AG08395 (cell line): ENCODE measurements around the gene RAPGEF4.

ENCODE experiments used
- DNase-seq: peaks from one replicate; pipeline ENCODE4 v3.0.0; 2012; ENCODE audit warnings: mixed read lengths, low spot score

Gene RAPGEF4

GRCh38 chr2:173095356-173095755 lies 359.7 kb downstream of the RAPGEF4 start:
- no peak for DNase-seq

- DNase-seq = no peak
Observed at GRCh38 chr2:173099271-173099670, 363.6 kb downstream of the RAPGEF4 start.

- no peak for DNase-seq
Observed at GRCh38 chr2:173099804-173100203, 364.2 kb downstream of the RAPGEF4 start.

GRCh38 chr2:173101687-173102086 lies 366.0 kb downstream of the RAPGEF4 start:
- DNase-seq = peak; percentile 28
